HepG2 (cell line): ENCODE results near the gene IQCE.
"Not testable (repeated sequence)": the region's sequence is repeated elsewhere in the genome, so short reads cannot be mapped to it uniquely, and the experiment has no call there.

ENCODE experiments used
- HNF4A ChIP-seq: sonication (generic); formaldehyde crosslinking; IDR thresholded peaks from 2 replicates; pipeline ENCODE4 v1.4.0; 2020; ENCODE audit warnings: missing genetic modification reagents
- KLF6 ChIP-seq: IDR thresholded peaks from 2 replicates; pipeline ENCODE4 v1.8.0; 2016; ENCODE audit warnings: missing biosample characterization, missing genetic modification reagents
- TEAD3 ChIP-seq: optimal IDR thresholded peaks from 2 replicates; pipeline ENCODE3; 2016; ENCODE audit warnings: borderline replicate concordance
- TF ChIP-seq, protein P1 (sequence below): sonication (generic); formaldehyde crosslinking; IDR thresholded peaks from 2 replicates; pipeline ENCODE4 v1.5.0; 2020; ENCODE audit warnings: mild to moderate bottlenecking, missing genetic modification reagents, moderate library complexity
- TF ChIP-seq, protein P2 (sequence below): sonication (generic); formaldehyde crosslinking; IDR thresholded peaks from 2 replicates; pipeline ENCODE4 v1.8.1; 2022; ENCODE audit warnings: low read depth, mild to moderate bottlenecking, missing genetic modification reagents

DNA sequence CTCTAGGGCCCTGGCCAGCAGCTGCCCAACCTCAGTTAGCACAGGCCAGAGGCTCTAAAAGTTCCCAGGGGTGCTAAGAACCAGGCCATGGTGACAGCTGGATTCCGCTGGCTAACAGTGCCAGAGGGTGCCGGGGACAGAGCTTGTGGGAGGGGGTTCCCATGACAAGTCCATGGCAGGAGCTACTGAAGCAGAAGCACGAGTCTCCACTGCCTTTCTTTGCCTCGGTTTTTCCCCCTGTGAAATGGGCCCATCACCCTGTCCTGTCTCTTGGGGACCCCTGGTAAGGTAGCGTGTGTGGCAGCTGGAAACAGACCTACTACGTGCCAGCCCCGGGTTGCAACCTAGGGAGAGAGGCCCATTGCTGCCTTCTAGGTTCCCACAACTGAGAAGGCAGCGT, 26.0 kb upstream of the IQCE start:
- TF ChIP-seq, protein P1, sequence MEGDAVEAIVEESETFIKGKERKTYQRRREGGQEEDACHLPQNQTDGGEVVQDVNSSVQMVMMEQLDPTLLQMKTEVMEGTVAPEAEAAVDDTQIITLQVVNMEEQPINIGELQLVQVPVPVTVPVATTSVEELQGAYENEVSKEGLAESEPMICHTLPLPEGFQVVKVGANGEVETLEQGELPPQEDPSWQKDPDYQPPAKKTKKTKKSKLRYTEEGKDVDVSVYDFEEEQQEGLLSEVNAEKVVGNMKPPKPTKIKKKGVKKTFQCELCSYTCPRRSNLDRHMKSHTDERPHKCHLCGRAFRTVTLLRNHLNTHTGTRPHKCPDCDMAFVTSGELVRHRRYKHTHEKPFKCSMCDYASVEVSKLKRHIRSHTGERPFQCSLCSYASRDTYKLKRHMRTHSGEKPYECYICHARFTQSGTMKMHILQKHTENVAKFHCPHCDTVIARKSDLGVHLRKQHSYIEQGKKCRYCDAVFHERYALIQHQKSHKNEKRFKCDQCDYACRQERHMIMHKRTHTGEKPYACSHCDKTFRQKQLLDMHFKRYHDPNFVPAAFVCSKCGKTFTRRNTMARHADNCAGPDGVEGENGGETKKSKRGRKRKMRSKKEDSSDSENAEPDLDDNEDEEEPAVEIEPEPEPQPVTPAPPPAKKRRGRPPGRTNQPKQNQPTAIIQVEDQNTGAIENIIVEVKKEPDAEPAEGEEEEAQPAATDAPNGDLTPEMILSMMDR (CRISPR knock-in tag), result not testable (repeated sequence)
- TF ChIP-seq, protein P2, sequence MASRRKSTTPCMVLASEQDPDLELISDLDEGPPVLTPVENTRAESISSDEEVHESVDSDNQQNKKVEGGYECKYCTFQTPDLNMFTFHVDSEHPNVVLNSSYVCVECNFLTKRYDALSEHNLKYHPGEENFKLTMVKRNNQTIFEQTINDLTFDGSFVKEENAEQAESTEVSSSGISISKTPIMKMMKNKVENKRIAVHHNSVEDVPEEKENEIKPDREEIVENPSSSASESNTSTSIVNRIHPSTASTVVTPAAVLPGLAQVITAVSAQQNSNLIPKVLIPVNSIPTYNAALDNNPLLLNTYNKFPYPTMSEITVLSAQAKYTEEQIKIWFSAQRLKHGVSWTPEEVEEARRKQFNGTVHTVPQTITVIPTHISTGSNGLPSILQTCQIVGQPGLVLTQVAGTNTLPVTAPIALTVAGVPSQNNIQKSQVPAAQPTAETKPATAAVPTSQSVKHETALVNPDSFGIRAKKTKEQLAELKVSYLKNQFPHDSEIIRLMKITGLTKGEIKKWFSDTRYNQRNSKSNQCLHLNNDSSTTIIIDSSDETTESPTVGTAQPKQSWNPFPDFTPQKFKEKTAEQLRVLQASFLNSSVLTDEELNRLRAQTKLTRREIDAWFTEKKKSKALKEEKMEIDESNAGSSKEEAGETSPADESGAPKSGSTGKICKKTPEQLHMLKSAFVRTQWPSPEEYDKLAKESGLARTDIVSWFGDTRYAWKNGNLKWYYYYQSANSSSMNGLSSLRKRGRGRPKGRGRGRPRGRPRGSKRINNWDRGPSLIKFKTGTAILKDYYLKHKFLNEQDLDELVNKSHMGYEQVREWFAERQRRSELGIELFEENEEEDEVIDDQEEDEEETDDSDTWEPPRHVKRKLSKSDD (CRISPR knock-in tag), result not testable (repeated sequence)
- not testable (repeated sequence) for TF ChIP-seq TEAD3; KLF6 (CRISPR knock-in tag); HNF4A (CRISPR knock-in tag)
